Embryonic facial prominence (tissue), 1 donor: Measurements from ENCODE around the gene ZSCAN23.
"Not testable (repeated sequence)": the region's sequence is repeated elsewhere in the genome, so short reads cannot be mapped to it uniquely, and the experiment has no call there.

ENCODE experiments used
- DNase-seq: peaks from one replicate; pipeline ENCODE4 v3.0.0-alpha.2; 2016; ENCODE audit errors: extremely low spot score

The ZSCAN23 gene

GRCh38 chr6:28443112-28443773, at the start of gene ZSCAN23:
Gene ZSCAN23, minus strand, starts transcription at chr6:28443491. Its CDS starts 7,225 bp downstream, at chr6:28436266.
- DNase-seq, result peak; percentile 85

- DNase-seq, result no peak
Observed at GRCh38 chr6:28491984-28492317, 48.7 kb upstream of the ZSCAN23 start.

- peak; percentile 16 for DNase-seq
Observed at GRCh38 chr6:28490205-28490890, 47.1 kb upstream of the ZSCAN23 start.

DNA sequence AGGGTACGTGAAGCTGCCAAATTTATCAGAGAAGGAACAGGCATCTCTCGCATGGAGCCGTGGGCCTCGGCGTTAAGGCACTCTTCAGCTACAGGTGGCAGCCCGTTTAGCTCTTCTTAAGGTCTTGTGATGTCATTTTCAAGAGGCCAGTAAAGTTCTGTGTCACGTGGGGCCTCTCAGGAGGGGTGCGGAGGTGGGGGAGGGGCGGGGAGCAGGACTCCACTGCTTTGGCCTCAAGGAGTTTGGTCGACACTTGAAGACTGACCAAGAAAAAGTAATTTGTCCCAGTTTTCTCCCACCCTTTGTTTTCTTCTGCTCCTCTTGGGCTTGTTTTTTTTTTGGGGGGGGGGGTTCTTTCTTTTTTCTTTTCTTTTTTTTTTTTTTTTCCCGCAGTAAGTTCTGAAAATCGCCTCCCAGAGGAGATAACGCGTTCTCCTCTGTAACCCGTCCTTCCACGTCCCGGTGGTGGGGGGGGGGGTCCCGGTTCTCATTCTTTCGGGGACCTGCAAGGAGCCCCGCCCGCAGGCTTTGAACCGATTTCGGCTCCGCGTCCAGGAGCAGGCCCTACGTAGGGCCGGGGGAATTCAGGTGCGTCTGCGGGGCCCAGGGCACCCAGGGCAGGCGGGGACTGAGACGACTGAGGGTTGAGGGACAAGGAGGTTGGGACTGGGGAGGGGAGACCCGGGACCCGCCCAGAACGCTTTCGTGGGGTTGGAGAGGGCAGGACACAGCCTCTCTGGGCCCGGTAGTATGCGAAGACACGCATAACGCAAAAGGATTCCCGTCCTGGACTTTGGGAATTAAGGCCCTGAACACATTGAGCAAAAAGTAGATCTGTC, 46.3 kb upstream of the ZSCAN23 start:
- peak; percentile 49 for DNase-seq

DNA sequence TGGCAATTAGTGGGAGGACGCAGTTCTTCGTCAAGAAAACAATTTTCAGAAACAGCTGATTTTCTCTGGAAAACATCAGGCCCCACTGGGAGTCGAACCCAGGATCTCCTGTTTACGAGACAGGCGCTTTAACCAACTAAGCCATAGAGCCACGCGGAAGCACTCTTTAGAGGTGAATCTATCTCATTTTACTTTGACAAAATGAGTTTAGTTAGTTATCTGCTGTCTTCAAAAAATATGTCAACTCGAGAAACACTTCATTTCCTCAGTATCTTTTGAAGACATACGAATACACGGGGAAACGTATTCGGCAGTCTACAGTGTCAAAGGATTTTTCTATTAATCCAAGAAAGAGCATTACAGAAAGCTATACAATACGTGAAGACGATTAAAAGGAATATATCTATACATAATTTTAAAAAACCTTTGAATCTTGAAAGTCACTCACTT, 45.6 kb upstream of the ZSCAN23 start:
- DNase-seq, result no peak

GRCh38 chr6:28486988-28487742, 43.9 kb upstream of the ZSCAN23 start:
- DNase-seq, result no peak

GRCh38 chr6:28486533-28486932, 43.2 kb upstream of the ZSCAN23 start:
- DNase-seq, result no peak

- no peak for DNase-seq
Observed at GRCh38 chr6:28485482-28485881, 42.2 kb upstream of the ZSCAN23 start.

- DNase-seq, result no peak
Observed at GRCh38 chr6:28480253-28480932, 37.1 kb upstream of the ZSCAN23 start.

DNA sequence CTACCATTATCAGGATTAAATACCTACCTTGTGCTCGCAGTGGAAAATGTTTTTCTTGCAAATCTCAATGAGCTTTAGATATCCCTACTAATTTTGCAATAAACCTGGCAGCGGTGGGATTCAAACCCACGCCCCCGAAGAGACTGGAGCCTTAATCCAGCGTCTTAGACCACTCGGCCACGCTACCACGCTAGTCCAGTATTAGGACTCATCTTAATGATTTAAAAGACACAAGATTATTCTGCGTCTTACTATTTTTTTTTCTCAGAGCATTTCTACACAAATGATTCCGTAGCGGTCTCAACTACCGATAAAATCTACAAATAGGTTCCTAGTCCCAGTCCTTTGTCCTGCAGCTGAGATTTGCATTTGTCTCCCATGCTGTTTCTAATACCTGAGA, 35.2 kb upstream of the ZSCAN23 start:
- DNase-seq, result no peak

GRCh38 chr6:28474441-28475219, 31.3 kb upstream of the ZSCAN23 start:
- peak; percentile 16 for DNase-seq

- DNase-seq, result not testable (repeated sequence)
Observed at GRCh38 chr6:28469153-28469745, 26.0 kb upstream of the ZSCAN23 start.

- no peak for DNase-seq
Observed at GRCh38 chr6:28468056-28468455, 24.8 kb upstream of the ZSCAN23 start.

DNA sequence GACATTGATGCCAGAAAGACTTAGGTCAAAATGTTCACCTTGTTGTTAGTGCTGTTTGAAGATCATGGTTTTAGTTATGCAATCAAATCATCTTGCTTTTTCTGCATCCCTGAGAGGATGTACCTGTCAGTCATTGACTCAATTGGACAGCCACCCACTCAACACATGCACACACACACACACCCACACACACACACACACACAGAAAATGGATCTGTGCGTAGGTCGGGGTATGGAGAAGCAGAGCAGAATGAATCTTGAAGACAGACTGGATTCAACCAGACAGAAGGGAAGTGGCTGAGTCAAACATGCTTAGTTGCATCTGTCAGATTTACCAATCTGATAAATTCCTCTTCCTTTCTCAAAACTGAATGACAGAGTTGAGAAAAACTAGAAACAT, 19.1 kb upstream of the ZSCAN23 start:
- no peak for DNase-seq

- no peak for DNase-seq
Observed at GRCh38 chr6:28458568-28458967, 15.3 kb upstream of the ZSCAN23 start.

- no peak for DNase-seq
Observed at GRCh38 chr6:28449056-28449455, 5.8 kb upstream of the ZSCAN23 start.

DNA sequence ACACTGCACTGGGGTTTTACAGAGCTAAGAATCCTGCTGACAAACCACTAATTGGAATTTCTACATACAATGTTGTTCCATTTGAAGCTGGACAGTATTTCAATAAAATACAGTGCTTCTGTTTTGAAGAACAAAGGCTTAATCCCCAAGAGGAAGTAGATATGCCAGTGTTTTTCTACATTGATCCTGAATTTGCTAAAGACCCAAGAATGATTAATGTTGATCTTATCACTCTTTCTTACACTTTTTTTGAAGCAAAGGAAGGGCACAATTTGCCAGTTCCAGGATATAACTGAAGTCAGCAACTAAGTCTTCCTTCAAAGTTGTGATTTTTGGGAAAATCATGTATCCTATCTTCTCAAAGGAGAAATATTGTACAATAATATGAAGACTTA, 4.2 kb upstream of the ZSCAN23 start:
- not testable (repeated sequence) for DNase-seq

GRCh38 chr6:28446818-28447511, 3.7 kb upstream of the ZSCAN23 start:
- no peak for DNase-seq

- not testable (repeated sequence) for DNase-seq
Observed at GRCh38 chr6:28444759-28445158, 1.5 kb upstream of the ZSCAN23 start.
